Stimulated activated CD8-positive, alpha-beta memory T cell treated with anti-CD3 and anti-CD28 coated beads, Interleukin-12 subunit alpha, Interleukin-12 subunit beta, amount 100 ng/mL, for 24 hours (primary cell): ENCODE measurements around the gene CDIPT.
"Not testable (repeated sequence)": the region's sequence is repeated elsewhere in the genome, so short reads cannot be mapped to it uniquely, and the experiment has no call there.

Source experiments
- DNase-seq: peaks from one replicate; pipeline ENCODE4 v3.0.0-alpha.2; 2020; ENCODE audit errors: extremely low read depth

Gene CDIPT

GRCh38 chr16:29862884-29863668 is at the start of gene CDIPT:
CDIPT (minus strand) TSS chr16:29863226; CDS start chr16:29862857, 369 bp downstream.
- DNase-seq, result peak; percentile 78

GRCh38 chr16:29912087-29912486 is 49.1 kb upstream of the CDIPT start:
- no peak for DNase-seq

GRCh38 chr16:29911676-29912010 is 48.6 kb upstream of the CDIPT start:
- DNase-seq, result no peak

GRCh38 chr16:29910819-29911675 is 48.0 kb upstream of the CDIPT start:
- DNase-seq, result no peak

GRCh38 chr16:29909851-29910250 is 46.8 kb upstream of the CDIPT start:
- DNase-seq, result not testable (repeated sequence)

- DNase-seq, result no peak
Measured at GRCh38 chr16:29909391-29909790, 46.4 kb upstream of the CDIPT start.

GRCh38 chr16:29908719-29909220 is 45.7 kb upstream of the CDIPT start:
- no peak for DNase-seq

GRCh38 chr16:29907973-29908372 is 44.9 kb upstream of the CDIPT start:
- DNase-seq, result no peak

- DNase-seq, result no peak
Measured at GRCh38 chr16:29906520-29907244, 43.7 kb upstream of the CDIPT start.

- no peak for DNase-seq
Measured at GRCh38 chr16:29905668-29906067, 42.6 kb upstream of the CDIPT start.

GRCh38 chr16:29904947-29905346 is 41.9 kb upstream of the CDIPT start:
- DNase-seq, result no peak

- no peak for DNase-seq
Measured at GRCh38 chr16:29903590-29903989, 40.6 kb upstream of the CDIPT start.

- DNase-seq, result no peak
Measured at GRCh38 chr16:29901607-29901945, 38.5 kb upstream of the CDIPT start.

GRCh38 chr16:29900888-29901606 is 38.0 kb upstream of the CDIPT start:
- no peak for DNase-seq

GRCh38 chr16:29900102-29900887 is 37.3 kb upstream of the CDIPT start, which contains the start of gene ASPHD1:
ASPHD1 (plus strand) TSS chr16:29900488; CDS start chr16:29900972, 484 bp downstream.
- DNase-seq, result peak; percentile 35

GRCh38 chr16:29899516-29900101 is 36.6 kb upstream of the CDIPT start, which contains the start of gene SEZ6L2:
SEZ6L2 (minus strand) TSS chr16:29899550; CDS start chr16:29899019, 531 bp downstream.
- peak; percentile 28 for DNase-seq

GRCh38 chr16:29898804-29899515 is 35.9 kb upstream of the CDIPT start:
- no peak for DNase-seq

- no peak for DNase-seq
Measured at GRCh38 chr16:29898135-29898803, 35.2 kb upstream of the CDIPT start.

GRCh38 chr16:29897333-29897732 is 34.3 kb upstream of the CDIPT start:
- DNase-seq, result no peak
